GM19035 (cell line): ENCODE results near the gene NWD2.
"Not testable (repeated sequence)": the region's sequence is repeated elsewhere in the genome, so short reads cannot be mapped to it uniquely, and the experiment has no call there.

Source experiments
- ATAC-seq: cut with Tn5 transposase; IDR thresholded peaks from one replicate; pipeline ENCODE4 v1.9.1; 2021; ENCODE audit not compliant: unreplicated experiment

NWD2 gene

GRCh38 chr4:37392521-37393255, 148.1 kb downstream of the NWD2 start:
- no peak for ATAC-seq

GRCh38 chr4:37393321-37393720, 148.8 kb downstream of the NWD2 start:
- no peak for ATAC-seq

- ATAC-seq = no peak
Measured at GRCh38 chr4:37393889-37394288, 149.3 kb downstream of the NWD2 start.

GRCh38 chr4:37397505-37397904, 153.0 kb downstream of the NWD2 start:
- no peak for ATAC-seq

- ATAC-seq = peak; percentile 95
Measured at GRCh38 chr4:37400241-37400881, 155.8 kb downstream of the NWD2 start.

GRCh38 chr4:37407938-37408826, 163.6 kb downstream of the NWD2 start:
- not testable (repeated sequence) for ATAC-seq

- ATAC-seq = not testable (repeated sequence)
Measured at GRCh38 chr4:37413612-37414011, 169.1 kb downstream of the NWD2 start.

- no peak for ATAC-seq
Measured at GRCh38 chr4:37415845-37416369, 171.4 kb downstream of the NWD2 start.

- ATAC-seq = no peak
Measured at GRCh38 chr4:37421614-37422013, 177.1 kb downstream of the NWD2 start.

GRCh38 chr4:37422102-37422501, 177.6 kb downstream of the NWD2 start:
- no peak for ATAC-seq

- ATAC-seq = no peak
Measured at GRCh38 chr4:37422638-37423037, 178.1 kb downstream of the NWD2 start.

GRCh38 chr4:37423310-37423709, 178.8 kb downstream of the NWD2 start:
- ATAC-seq = no peak

- no peak for ATAC-seq
Measured at GRCh38 chr4:37424753-37425152, 180.2 kb downstream of the NWD2 start.

- ATAC-seq = no peak
Measured at GRCh38 chr4:37425857-37426256, 181.3 kb downstream of the NWD2 start.

GRCh38 chr4:37427193-37427592, 182.7 kb downstream of the NWD2 start:
- no peak for ATAC-seq

- no peak for ATAC-seq
Measured at GRCh38 chr4:37429906-37430305, 185.4 kb downstream of the NWD2 start.

- ATAC-seq = no peak
Measured at GRCh38 chr4:37430718-37431416, 186.3 kb downstream of the NWD2 start.

- ATAC-seq = no peak
Measured at GRCh38 chr4:37431417-37431743, 186.8 kb downstream of the NWD2 start.

- ATAC-seq = no peak
Measured at GRCh38 chr4:37434469-37434868, 189.9 kb downstream of the NWD2 start.

- no peak for ATAC-seq
Measured at GRCh38 chr4:37436546-37436945, 192.0 kb downstream of the NWD2 start.

GRCh38 chr4:37437163-37437562, 192.6 kb downstream of the NWD2 start:
- no peak for ATAC-seq
